ENCODE results near the gene APBA1. TPM values are rescaled to one million over a fixed set of nuclear protein-coding genes. Genes with fewer than 3 reads are reported as not detected.

The APBA1 gene
- polyA plus RNA-seq, 1 of the 3 experiments (the other 2 are of a cell fraction) = 3.1 TPM

- no peak overlapping the region for H2AFZ ChIP-seq (ENCODE audit: low read depth)
- 94% methylated on average over 83 of the region's 111 CpGs for WGBS (ENCODE audit: low lambda C conversion rate)
- no peaks in the 10 kb centered on the region for H3K9me3 ChIP-seq
- H3K9me2 ChIP-seq = no peaks in the 10 kb centered on the region
- no peak overlapping the region for H3K4me3 ChIP-seq (ENCODE audit: low read depth in 2 of 2, low read length in 1 of 2)
- H4K20me1 ChIP-seq (ENCODE audit: insufficient read depth) = no peaks in the 10 kb centered on the region
- no peak overlapping the region for H3K4me2 ChIP-seq
- POLR2A ChIA-PET = no interaction called here
- no peak overlapping the region for H3K27ac ChIP-seq (ENCODE audit: low read depth in 2 of 2, low read length in 1 of 2)
- no peak overlapping the region for H3K9ac ChIP-seq
- TF ChIP-seq GATA2 (CRISPR knock-in tag; IDR thresholded peaks at IDR 0.05) = no peak
- H3K4me1 ChIP-seq (ENCODE audit: control insufficient read depth in 1 of 2, insufficient read depth in 2 of 2, low read depth in 1 of 2, low read length in 1 of 2) = no peaks in the 10 kb centered on the region; a peak in 2 of 4 replicates
- no peaks in the 10 kb centered on the region for H3K27me3 ChIP-seq (ENCODE audit: insufficient read depth)
- H3F3A ChIP-seq (replicated peaks; ENCODE audit: insufficient read depth) = no peaks in the 10 kb centered on the region
- CTCF ChIA-PET = no interaction called here
- DNase-seq = no peak
- H3K36me3 ChIP-seq (replicated peaks in 1 of 2; ENCODE audit: control insufficient read depth in 1 of 2, insufficient read depth in 2 of 2, low read length in 1 of 2) = no peaks in the 10 kb centered on the region
- 0 out of 2 replicates have a peak, but pooled peaks cover 3% of the 10 kb centered on the region for H3K79me2 ChIP-seq (ENCODE audit: insufficient read depth)
Observed at GRCh38 chr9:69516353-69517322, 155.5 kb downstream of the APBA1 start.

- Histone ChIP-seq H3K79me2 (ENCODE audit: insufficient read depth) (0 out of 2 replicates have a peak, but pooled peaks cover 3% of the 10 kb centered on the region), H3K4me1 (ENCODE audit: control insufficient read depth in 1 of 2, insufficient read depth in 2 of 2, low read depth in 1 of 2, low read length in 1 of 2) (no peaks in the 10 kb centered on the region; a peak in 2 of 4 replicates), H4K20me1 (ENCODE audit: insufficient read depth) (no peaks in the 10 kb centered on the region), H3K36me3 (replicated peaks in 1 of 2; ENCODE audit: control insufficient read depth in 1 of 2, insufficient read depth in 2 of 2, low read length in 1 of 2) (no peaks in the 10 kb centered on the region), H3K9me3 (no peaks in the 10 kb centered on the region), H3K4me3 (ENCODE audit: low read depth in 2 of 2, low read length in 1 of 2) (no peak overlapping the region), H3K27me3 (ENCODE audit: insufficient read depth) (no peaks in the 10 kb centered on the region), H2AFZ (ENCODE audit: low read depth) (no peak overlapping the region), H3K4me2 (no peak overlapping the region), H3F3A (replicated peaks; ENCODE audit: insufficient read depth) (no peaks in the 10 kb centered on the region), H3K27ac (ENCODE audit: low read depth in 2 of 2, low read length in 1 of 2) (no peak overlapping the region), H3K9ac (no peak overlapping the region), H3K9me2 (no peaks in the 10 kb centered on the region)
- TF ChIP-seq CHD2 (IDR thresholded peaks at IDR 0.05; ENCODE audit: low read length, partially characterized antibody) (no peak), GABPA (IDR thresholded peaks at IDR 0.05; ENCODE audit: low read depth) (no peak), TCF12 (IDR thresholded peaks at IDR 0.05) (no peak)
- 92% methylated on average over 19 of the region's 23 CpGs for WGBS (ENCODE audit: low lambda C conversion rate)
- no peak for DNase-seq
- ChIA-PET CTCF (no interaction called here), POLR2A (no interaction called here)
Observed at GRCh38 chr9:69515810-69516209, 156.4 kb downstream of the APBA1 start.

- 75% methylated on average over 3 of the region's 3 CpGs for WGBS (ENCODE audit: low lambda C conversion rate)
- DNase-seq = no peak
- TF ChIP-seq TAF1 (IDR thresholded peaks at IDR 0.05; ENCODE audit: borderline replicate concordance, low read depth, low read length) (no peak), RFX5 (IDR thresholded peaks at IDR 0.05; ENCODE audit: low read length) (no peak), RXRA (IDR thresholded peaks at IDR 0.05; ENCODE audit: borderline replicate concordance, low read depth) (no peak), NRF1 (IDR thresholded peaks at IDR 0.05; ENCODE audit: low read depth, low read length) (no peak), USF2 (IDR thresholded peaks at IDR 0.05; ENCODE audit: borderline replicate concordance, low read depth, low read length) (no peak), EP300 (IDR thresholded peaks at IDR 0.05; ENCODE audit: borderline replicate concordance in 1 of 2, low read depth in 1 of 2, low read length in 1 of 2) (no peak), ELF1 (IDR thresholded peaks at IDR 0.05) (no peak), FOXJ3 (CRISPR knock-in tag; IDR thresholded peaks at IDR 0.05) (no peak), USF1 (IDR thresholded peaks at IDR 0.05; ENCODE audit: borderline replicate concordance, low read depth) (no peak), MAX (IDR thresholded peaks at IDR 0.05; ENCODE audit: low read depth) (no peak), NFIC (IDR thresholded peaks at IDR 0.05; ENCODE audit: borderline replicate concordance) (no peak), TEAD4 (IDR thresholded peaks at IDR 0.05; ENCODE audit: borderline replicate concordance, insufficient read depth) (no peak), RAD21 (IDR thresholded peaks at IDR 0.05; ENCODE audit: low read length) (no peak), IRF3 (IDR thresholded peaks at IDR 0.05; ENCODE audit: low read depth, low read length) (no peak), GATA2 (CRISPR knock-in tag; IDR thresholded peaks at IDR 0.05) (no peak)
Observed at GRCh38 chr9:69513141-69513820, 158.9 kb downstream of the APBA1 start.

More at GRCh38 chr9:69513141-69513820, 158.9 kb downstream of the APBA1 start:
- Histone ChIP-seq H3K4me1 (ENCODE audit: control insufficient read depth in 1 of 2, insufficient read depth in 2 of 2, low read depth in 1 of 2, low read length in 1 of 2) (no peaks in the 10 kb centered on the region; a peak in 2 of 4 replicates), H2AFZ (ENCODE audit: low read depth) (no peak overlapping the region), H3K9me2 (no peaks in the 10 kb centered on the region), H3K9me3 (no peaks in the 10 kb centered on the region), H4K20me1 (ENCODE audit: insufficient read depth) (no peaks in the 10 kb centered on the region), H3K27ac (ENCODE audit: low read depth in 2 of 2, low read length in 1 of 2) (no peak overlapping the region), H3K27me3 (ENCODE audit: insufficient read depth) (no peaks in the 10 kb centered on the region), H3K4me2 (no peak overlapping the region), H3K36me3 (replicated peaks in 1 of 2; ENCODE audit: control insufficient read depth in 1 of 2, insufficient read depth in 2 of 2, low read length in 1 of 2) (no peaks in the 10 kb centered on the region), H3F3A (replicated peaks; ENCODE audit: insufficient read depth) (no peaks in the 10 kb centered on the region), H3K79me2 (ENCODE audit: insufficient read depth) (0 out of 2 replicates have a peak, but pooled peaks cover 3% of the 10 kb centered on the region), H3K4me3 (ENCODE audit: low read depth in 2 of 2, low read length in 1 of 2) (no peak overlapping the region), H3K9ac (no peak overlapping the region)
- CTCF ChIA-PET = interaction anchor here (0.6 kb wide), 1 partner anchor 7 kb away, joined by 3 read pairs; no protein-coding TSS in a partner anchor
- POLR2A ChIA-PET = no interaction called here
